Measurements from ENCODE around the gene WDR26. TPM values are rescaled to one million over a fixed set of nuclear protein-coding genes. Genes with fewer than 3 reads are reported as not detected.

The WDR26 gene
- total RNA-seq, 2 experiments from 2014 or later: 114 to 118 TPM

Other genes starting within 250 kb of the WDR26 start
- gene NVL, start 104.6 kb downstream of the WDR26 start, total RNA-seq: 10 to 100 TPM; 38.8 to 45.6 TPM
- 10 to 100 TPM; 48.6 to 52.1 TPM for gene CNIH4, start 77.9 kb downstream of the WDR26 start, total RNA-seq
- 1 to 10 TPM; 1.4 to 1.9 TPM for gene CNIH3, start 181.5 kb upstream of the WDR26 start, total RNA-seq

Measured in activated CD4-positive, alpha-beta memory T cell treated with anti-CD3 and anti-CD28 coated beads, Interleukin-2, amount 10 ng/mL, durations not matched to agents 7 days and 5 days (primary cell).